H9 (cell line): ENCODE results near the gene EPHB3. TPM values are rescaled to one million over a fixed set of nuclear protein-coding genes. Genes with fewer than 3 reads are reported as not detected.

ENCODE experiments used
- DNase-seq: peaks from one replicate; pipeline ENCODE4 v3.0.0-alpha.2; 2017
- H2AFZ ChIP-seq: one replicate; pipeline ENCODE4 v1.6.1; 2013; ENCODE audit warnings: mild to moderate bottlenecking, low read length, control low read depth, moderate library complexity
- H2AK5ac ChIP-seq: 2 replicates; pipeline ENCODE4 v1.6.1; 2013; ENCODE audit warnings: low read length, control low read depth, mixed read lengths; ENCODE audit not compliant: insufficient read length
- H2BK120ac ChIP-seq: one replicate; pipeline ENCODE4 v1.6.1; 2013; ENCODE audit warnings: low read depth, mild to moderate bottlenecking, low read length, control low read depth, inconsistent platforms; ENCODE audit not compliant: poor library complexity, severe bottlenecking
- H2BK12ac ChIP-seq: 2 replicates; pipeline ENCODE4 v1.6.1; 2013; ENCODE audit warnings: low read length, control low read depth, mixed read lengths, low read depth; ENCODE audit not compliant: insufficient read length
- H2BK15ac ChIP-seq: 2 replicates; pipeline ENCODE4 v1.6.1; 2013; ENCODE audit warnings: low read depth, low read length, control low read depth
- H2BK20ac ChIP-seq: one replicate; pipeline ENCODE4 v1.6.1; 2013; ENCODE audit warnings: low read depth, mild to moderate bottlenecking, low read length, control low read depth, inconsistent platforms; ENCODE audit not compliant: poor library complexity, severe bottlenecking
- H2BK5ac ChIP-seq: 2 replicates; pipeline ENCODE4 v1.6.1; 2013; ENCODE audit warnings: low read length, control low read depth, mixed read lengths; ENCODE audit not compliant: insufficient read length
- H3K14ac ChIP-seq: 2 replicates; pipeline ENCODE4 v1.6.1; 2013; ENCODE audit warnings: low read length, control low read depth; ENCODE audit not compliant: insufficient read depth
- H3K18ac ChIP-seq: 2 replicates; pipeline ENCODE4 v1.6.1; 2013; ENCODE audit warnings: low read depth, mild to moderate bottlenecking, mixed read lengths, low read length, control low read depth; ENCODE audit not compliant: insufficient read length
- H3K23ac ChIP-seq: 2 replicates; pipeline ENCODE4 v1.6.1; 2013; ENCODE audit warnings: low read length, control low read depth, mixed read lengths, low read depth; ENCODE audit not compliant: insufficient read length
- H3K23me2 ChIP-seq: 2 replicates; pipeline ENCODE4 v1.6.1; 2013; ENCODE audit warnings: low read depth, mild to moderate bottlenecking, mixed read lengths, low read length, control low read depth; ENCODE audit not compliant: insufficient read length, poor library complexity, severe bottlenecking
- H3K27ac ChIP-seq: 2 replicates; pipeline ENCODE4 v1.5.1; 2013; ENCODE audit warnings: low read length, control low read depth, mixed read lengths, low read depth; ENCODE audit not compliant: insufficient read length
- H3K27me3 ChIP-seq: 2 replicates; pipeline ENCODE4 v1.6.1; 2013; ENCODE audit warnings: low read length, control low read depth, inconsistent platforms; ENCODE audit not compliant: insufficient read depth
- H3K4ac ChIP-seq: 2 replicates; pipeline ENCODE4 v1.6.1; 2013; ENCODE audit warnings: low read depth, mild to moderate bottlenecking, control low read depth, inconsistent platforms, low read length, moderate library complexity
- H3K4me1 ChIP-seq: 2 replicates; pipeline ENCODE4 v1.6.1; 2013; ENCODE audit warnings: low read length, control low read depth, inconsistent platforms; ENCODE audit not compliant: insufficient read depth
- H3K4me2 ChIP-seq: 2 replicates; pipeline ENCODE4 v1.6.1; 2013; ENCODE audit warnings: low read length, control low read depth, mixed read lengths; ENCODE audit not compliant: insufficient read length, insufficient read depth
- H3K56ac ChIP-seq: 2 replicates; pipeline ENCODE4 v1.6.1; 2013; ENCODE audit warnings: low read depth, mild to moderate bottlenecking, mixed read lengths, low read length, control low read depth; ENCODE audit not compliant: insufficient read length
- H3K79me1 ChIP-seq: 2 replicates; pipeline ENCODE4 v1.6.1; 2013; ENCODE audit warnings: low read depth, mild to moderate bottlenecking, moderate library complexity, low read length, control low read depth, inconsistent platforms; ENCODE audit not compliant: insufficient read depth, poor library complexity, severe bottlenecking
- H3K79me2 ChIP-seq: 2 replicates; pipeline ENCODE4 v1.6.1; 2013; ENCODE audit warnings: low read length, control low read depth, inconsistent platforms; ENCODE audit not compliant: insufficient read depth
- H3K9ac ChIP-seq: 2 replicates; pipeline ENCODE4 v1.6.1; 2013; ENCODE audit warnings: low read length, control low read depth, mixed read lengths; ENCODE audit not compliant: insufficient read length; ENCODE audit errors: extremely low read depth
- H3K9me3 ChIP-seq: one replicate; pipeline ENCODE4 v1.6.1; 2013; ENCODE audit warnings: low read depth, low read length, inconsistent platforms; ENCODE audit not compliant: control insufficient read depth
- H3T11ph ChIP-seq: one replicate; pipeline ENCODE4 v1.6.1; 2013; ENCODE audit warnings: mild to moderate bottlenecking, low read length, control low read depth, inconsistent platforms
- H4K20me1 ChIP-seq: one replicate; pipeline ENCODE4 v1.6.1; 2013; ENCODE audit not compliant: control insufficient read depth, insufficient read length, insufficient read depth
- H4K5ac ChIP-seq: 2 replicates; pipeline ENCODE4 v1.6.1; 2013; ENCODE audit warnings: low read depth, mild to moderate bottlenecking, mixed read lengths, low read length, control low read depth; ENCODE audit not compliant: insufficient read length
- H4K8ac ChIP-seq: replicated peaks from 2 replicates; pipeline ENCODE4 v1.6.1; 2013; ENCODE audit warnings: low read length, control low read depth, mixed read lengths, low read depth; ENCODE audit not compliant: insufficient read length
- H4K91ac ChIP-seq: 2 replicates; pipeline ENCODE4 v1.6.1; 2013; ENCODE audit warnings: low read depth, mild to moderate bottlenecking, moderate library complexity, mixed read lengths, low read length, control low read depth; ENCODE audit not compliant: insufficient read length
- H3K27ac Mint-ChIP-seq, 3 experiments: 2 replicates in 2 of 3; 3 replicates in 1 of 3; pipeline ENCODE4 v1.8.0; 2020 to 2021; ENCODE audit warnings: mixed read lengths in 3 of 3, mild to moderate bottlenecking in 1 of 3, moderate library complexity in 1 of 3
- H3K27me3 Mint-ChIP-seq: 2 replicates; pipeline ENCODE4 v1.8.0; 2021; ENCODE audit warnings: low read depth, mild to moderate bottlenecking, moderate library complexity, mixed read lengths
- H3K36me3 Mint-ChIP-seq, 3 experiments: 2 replicates in 2 of 3; 3 replicates in 1 of 3; pipeline ENCODE4 v1.8.0; 2020 to 2021; ENCODE audit warnings: low read depth in 3 of 3, mixed read lengths in 3 of 3; ENCODE audit not compliant: insufficient read depth in 1 of 3
- H3K4me1 Mint-ChIP-seq, 2 experiments: 2 replicates each; pipeline ENCODE4 v1.8.0; 2020; ENCODE audit warnings: mixed read lengths in 2 of 2
- H3K4me3 Mint-ChIP-seq, 2 experiments: 2 replicates in 1 of 2; 3 replicates in 1 of 2; pipeline ENCODE4 v1.8.0; 2020 to 2021; ENCODE audit warnings: mild to moderate bottlenecking in 2 of 2, mixed read lengths in 2 of 2, moderate library complexity in 1 of 2
- H3K9me3 Mint-ChIP-seq, 2 experiments: 2 replicates in 1 of 2; 3 replicates in 1 of 2; pipeline ENCODE4 v1.8.0; 2020; ENCODE audit warnings: mild to moderate bottlenecking in 2 of 2, mixed read lengths in 2 of 2, moderate library complexity in 1 of 2
- CTCF ChIP-seq: fragments of 200-600 bp; sonication (generic); conservative IDR thresholded peaks from 3 replicates; pipeline ENCODE4 v1.8.0; 2021; ENCODE audit warnings: antibody characterized with exemption, mild to moderate bottlenecking
- WGBS: extraction: QIAGEN DNeasy Blood & Tissue Kit; methylation state at CpG from one replicate; pipeline ENCODE4 v1.1.7; 2013; ENCODE audit warnings: missing lambda C conversion rate, low lambda C conversion rate, mixed read lengths; ENCODE audit not compliant: insufficient read length; ENCODE audit errors: extremely low coverage; 5-methylcytosine and 5-hydroxymethylcytosine counted together
- total RNA-seq: library from RNA; stranded (reverse); gene quantifications from 2 replicates; pipeline ENCODE4 v1.2.1, GENCODE V29; 2021

Gene EPHB3
- total RNA-seq, 1 experiment from 2014 or later = 1.0 TPM

GRCh38 chr3:184513276-184514170 lies 48.1 kb upstream of the EPHB3 start:
- peak; percentile 91 for DNase-seq

More at GRCh38 chr3:184513276-184514170, 48.1 kb upstream of the EPHB3 start:
- no peaks in the 10 kb centered on the region for H3K79me2 ChIP-seq
- H2BK12ac ChIP-seq = no peak overlapping the region
- Mint-ChIP-seq H3K36me3 (peaks cover 0 to 12% (median 3%) of the 10 kb centered on the region in 3 experiments; a peak in 5 of 7 replicates), H3K27ac (no peak overlapping the region), H3K9me3 (peaks cover 12 to 13% of the 10 kb centered on the region in 2 experiments), H3K27me3 (peaks cover 62% of the 10 kb centered on the region), H3K4me1 (peaks cover 26% of the 10 kb centered on the region in 2 experiments), H3K4me3 (peak overlapping the region; percentile 50 to 77)
- no peaks in the 10 kb centered on the region for H3K9me3 ChIP-seq
- no peak overlapping the region for H3K23ac ChIP-seq
- TF ChIP-seq CTCF = peak; percentile 96
- H3K23me2 ChIP-seq = peaks cover 6% of the 10 kb centered on the region
- no peak overlapping the region for H2AFZ ChIP-seq
- no peak overlapping the region for H4K91ac ChIP-seq
- peak overlapping the region; percentile 59 for H3K4me2 ChIP-seq
- H3T11ph ChIP-seq = no peak overlapping the region
- H3K79me1 ChIP-seq = no peaks in the 10 kb centered on the region
- no peaks in the 10 kb centered on the region for H4K20me1 ChIP-seq
- H2AK5ac ChIP-seq = no peak overlapping the region
- no peak overlapping the region for H4K8ac ChIP-seq
- H3K4me1 ChIP-seq = peaks cover 5% of the 10 kb centered on the region; the same call in 1 of the 2 replicates
- no peak overlapping the region for H2BK120ac ChIP-seq
- peaks cover 9% of the 10 kb centered on the region for H3K27me3 ChIP-seq
- no CpG with 5 or more reads among the region's 69 CpGs for WGBS
- H3K56ac ChIP-seq = no peak overlapping the region
- no peak overlapping the region for H3K18ac ChIP-seq
- no peak overlapping the region for H2BK20ac ChIP-seq
- H3K9ac ChIP-seq = no peak overlapping the region
- H3K27ac ChIP-seq = no peak overlapping the region
- H2BK15ac ChIP-seq = no peak overlapping the region
- no peak overlapping the region; the same call in 1 of the 2 replicates for H3K14ac ChIP-seq
- H2BK5ac ChIP-seq = no peak overlapping the region
- H3K4ac ChIP-seq = no peak overlapping the region
- no peak overlapping the region for H4K5ac ChIP-seq
